ENCODE results near the gene SHROOM3.

- TF ChIP-seq POLR2AphosphoS5 (IDR thresholded peaks at IDR 0.05; ENCODE audit: low read depth, low read length) = no peak
- TF ChIP-seq REST (IDR thresholded peaks at IDR 0.05; ENCODE audit: insufficient read depth in 1 of 2, low read depth in 2 of 2, low read length in 2 of 2) = no peak
- TF ChIP-seq TAF1 (IDR thresholded peaks at IDR 0.05; ENCODE audit: borderline replicate concordance, insufficient read depth, low read length) = no peak
- no peak for TF ChIP-seq SIN3A (IDR thresholded peaks at IDR 0.05; ENCODE audit: borderline replicate concordance, insufficient read depth, low read length)
- no peak for TF ChIP-seq FOXP2 (optimal IDR thresholded peaks at IDR 0.05; ENCODE audit: borderline replicate concordance, extremely low read depth, extremely low read length, insufficient read depth)
Observed at GRCh38 chr4:76620723-76621468, 185.9 kb downstream of the SHROOM3 start.

All from PFSK-1 (cell line).